Transverse colon (tissue), 4 donors: Measurements from ENCODE around the gene MANBA. TPM values are rescaled to one million over a fixed set of nuclear protein-coding genes. Genes with fewer than 3 reads are reported as not detected.

Source experiments
- DNase-seq: peaks from one replicate; pipeline ENCODE4 v3.0.0-alpha.2; 2019
- H3K27ac ChIP-seq, 4 donors: fragments of 200-600 bp; sonication (generic); 2 replicates each; pipeline ENCODE4 v1.5.1; 2016 to 2018; ENCODE audit warnings: inconsistent platforms in 4 of 4
- H3K27me3 ChIP-seq: fragments of 200-600 bp; sonication (generic); 2 replicates; pipeline ENCODE4 v1.5.1; 2017; ENCODE audit warnings: inconsistent platforms
- H3K36me3 ChIP-seq, 4 donors: fragments of 200-600 bp; sonication (generic); 2 replicates each; pipeline ENCODE4 v1.5.1; 2017 to 2019; ENCODE audit warnings: inconsistent platforms in 4 of 4
- H3K4me1 ChIP-seq, 4 donors: fragments of 200-600 bp; sonication (generic); 2 replicates each; pipeline ENCODE4 v1.5.1; 2017 to 2020; ENCODE audit warnings: inconsistent platforms in 4 of 4
- H3K4me3 ChIP-seq, 4 donors: fragments of 200-600 bp; sonication (generic); 1 replicate in 1 of 4; 2 replicates in 3 of 4; pipeline versions ENCODE4 v1.5.1 to v1.6.1; 2017 to 2019; ENCODE audit warnings: inconsistent platforms in 4 of 4
- H3K9me3 ChIP-seq, 2 donors: fragments of 200-600 bp; sonication (generic); 2 replicates each; pipeline ENCODE4 v1.5.1; 2017 to 2019; ENCODE audit warnings: inconsistent platforms in 2 of 2
- CTCF ChIP-seq, 5 experiments: fragments of 200-600 bp in 3 of 5; fragments of 450-650 bp in 2 of 5; sonication (generic) in 3 of 5; IDR thresholded peaks; 1 replicate in 2 of 5; 2 replicates in 3 of 5; pipeline ENCODE4 v1.5.1; 2016 to 2017; ENCODE audit warnings: antibody characterized with exemption in 5 of 5, inconsistent platforms in 3 of 5, mild to moderate bottlenecking in 2 of 5, moderate library complexity in 1 of 5
- EP300 ChIP-seq: sonication (generic); formaldehyde crosslinking; IDR thresholded peaks from one replicate; pipeline ENCODE4 v1.6.1; 2017; ENCODE audit warnings: antibody characterized with exemption, low read depth
- POLR2A ChIP-seq: fragments of 450-650 bp; IDR thresholded peaks from one replicate; pipeline ENCODE4 v1.6.1; 2016; ENCODE audit warnings: antibody characterized with exemption, mild to moderate bottlenecking, moderate library complexity
- POLR2AphosphoS5 ChIP-seq, 3 donors: sonication (generic); formaldehyde crosslinking; IDR thresholded peaks; one replicate each; pipeline ENCODE4 v1.6.1; 2016; ENCODE audit warnings: antibody characterized with exemption in 3 of 3
- WGBS, 2 donors: methylation state at CpG; one replicate each; pipeline ENCODE4 v1.1.5; 2018; ENCODE audit warnings: low coverage in 1 of 2; 5-methylcytosine and 5-hydroxymethylcytosine counted together
- in situ Hi-C, 4 donors: fragments of 200-750 bp; cut with MboI; loops; one replicate each; pipeline versions ENCODE4 v1.15.0 to v1.15.1; 2017; ENCODE audit warnings: low sequenced_read_pairs in 3 of 4, low pct_ligation_motif_present in 1 of 4, low pct_unique_long_range_greater_than_20kb in 1 of 4
- intact Hi-C: fragments of 100-400 bp; cut with DNase I; formaldehyde crosslinking; loops from one replicate; pipeline ENCODE4 v1.15.1; 2023; ENCODE audit warnings: low total_unique reads
- total RNA-seq, 4 donors: library from RNA; depleted of rRNA; stranded (reverse); fragments of >200 nt; gene quantifications; one replicate each; pipeline ENCODE4 v1.1.0, GENCODE V29; 2016

Gene MANBA
- total RNA-seq, 4 donors from 2014 or later, result 7.5 to 110 (median 27.9) TPM

GRCh38 chr4:102761906-102762305 lies 1.1 kb upstream of the MANBA start:
- no peak for TF ChIP-seq EP300
- TF ChIP-seq POLR2A, result no peak
- no peak for TF ChIP-seq CTCF (IDR thresholded peaks at IDR 0.05)
- no peak for TF ChIP-seq POLR2AphosphoS5 (IDR thresholded peaks at IDR 0.05)

GRCh38 chr4:102761296-102761701 lies 531 bp upstream of the MANBA start:
- Histone ChIP-seq H3K27me3 (no peaks in the 10 kb centered on the region), H3K36me3 (no peaks in the 10 kb centered on the region), H3K9me3 (no peaks in the 10 kb centered on the region), H3K27ac (peak overlapping the region; percentile 84 to 92 (median 88)), H3K4me1 (peaks cover 0 to 11% (median 6%) of the 10 kb centered on the region in 4 donors), H3K4me3 (peak overlapping the region; percentile 67 to 95 (median 75))
- TF ChIP-seq POLR2AphosphoS5 (IDR thresholded peaks at IDR 0.05) (no peak), CTCF (IDR thresholded peaks at IDR 0.05) (no peak), EP300 (no peak), POLR2A (no peak)
- peak; percentile 19 for DNase-seq
- intact Hi-C loops (no loop called here), in situ Hi-C loops (no loop called here)
- 3% methylated on average over 15 of the region's 15 CpGs; no CpG with 5 or more reads in 1 of the 2 donors for whole genome bisulfite sequencing, 2 donors

More at GRCh38 chr4:102761906-102762305, 1.1 kb upstream of the MANBA start:
- in situ Hi-C loops (no loop called here), intact Hi-C loops (no loop called here)
- Histone ChIP-seq H3K27me3 (no peaks in the 10 kb centered on the region), H3K4me1 (peaks cover 0 to 11% (median 6%) of the 10 kb centered on the region in 4 donors), H3K4me3 (peak overlapping the region in 1 of 4 donors; percentile 71), H3K27ac (peak overlapping the region in 1 of 4 donors; percentile 92), H3K36me3 (no peaks in the 10 kb centered on the region), H3K9me3 (no peaks in the 10 kb centered on the region)
- WGBS, 2 donors, result 83 to 87% methylated on average over 8 to 14 of the region's 14 CpGs
- no peak for DNase-seq

- peak overlapping the region; percentile 84 to 92 (median 88) for H3K27ac ChIP-seq
- intact Hi-C loops, result no loop called here
- TF ChIP-seq EP300, result no peak
- no peak for TF ChIP-seq CTCF (IDR thresholded peaks at IDR 0.05)
- TF ChIP-seq POLR2AphosphoS5 (IDR thresholded peaks at IDR 0.05), result no peak
- TF ChIP-seq POLR2A, result no peak
- in situ Hi-C loops, result no loop called here
- H3K4me1 ChIP-seq, result peaks cover 0 to 11% (median 6%) of the 10 kb centered on the region in 4 donors
- no peaks in the 10 kb centered on the region for H3K9me3 ChIP-seq
- no peaks in the 10 kb centered on the region for H3K27me3 ChIP-seq
- 3 to 5% methylated on average over 12 to 25 of the region's 25 CpGs for WGBS, 2 donors
- peak overlapping the region; percentile 67 to 95 (median 75) for H3K4me3 ChIP-seq
- peak; percentile 28 for DNase-seq
- no peaks in the 10 kb centered on the region for H3K36me3 ChIP-seq
Observed at GRCh38 chr4:102759831-102760644, 730 bp downstream of the MANBA start.

GRCh38 chr4:102758241-102759160 lies 2.3 kb downstream of the MANBA start:
- no peak for TF ChIP-seq POLR2AphosphoS5 (IDR thresholded peaks at IDR 0.05)
- no peak for TF ChIP-seq CTCF (IDR thresholded peaks at IDR 0.05)
- TF ChIP-seq POLR2A, result no peak
- TF ChIP-seq EP300, result no peak
- no peak overlapping the region for H3K27ac ChIP-seq
- intact Hi-C loops, result no loop called here
- no peak for DNase-seq
- H3K27me3 ChIP-seq, result no peaks in the 10 kb centered on the region
- 85 to 91% methylated on average over 11 of the region's 11 CpGs for WGBS, 2 donors
- in situ Hi-C loops, result no loop called here
- H3K4me1 ChIP-seq, result peaks cover 0 to 11% (median 6%) of the 10 kb centered on the region in 4 donors
- H3K4me3 ChIP-seq, result no peak overlapping the region
- H3K36me3 ChIP-seq, result no peaks in the 10 kb centered on the region
- no peaks in the 10 kb centered on the region for H3K9me3 ChIP-seq
